HepG2 (cell line): ENCODE data around the gene ETFB. TPM values are rescaled to one million over a fixed set of nuclear protein-coding genes. Genes with fewer than 3 reads are reported as not detected.

Experiments
- EED ChIP-seq: sonication (generic); formaldehyde crosslinking; IDR thresholded peaks from 2 replicates; pipeline ENCODE4 v1.5.0; 2020; ENCODE audit warnings: mild to moderate bottlenecking, missing genetic modification reagents
- HMG20A ChIP-seq: IDR thresholded peaks from 2 replicates; pipeline ENCODE4 v1.6.1; 2016; ENCODE audit warnings: borderline replicate concordance
- JDP2 ChIP-seq: sonication (generic); formaldehyde crosslinking; IDR thresholded peaks from 2 replicates; pipeline ENCODE4 v1.8.1; 2022; ENCODE audit warnings: missing genetic modification reagents, borderline replicate concordance
- MATR3 ChIP-seq: sonication (generic); formaldehyde crosslinking; IDR thresholded peaks from 2 replicates; pipeline ENCODE4 v1.4.0; 2020; ENCODE audit warnings: missing genetic modification reagents
- ZFP36L1 ChIP-seq: sonication (generic); formaldehyde crosslinking; IDR thresholded peaks from 2 replicates; pipeline ENCODE4 v1.8.0; 2022; ENCODE audit warnings: mild to moderate bottlenecking, missing genetic modification reagents, moderate library complexity
- ZKSCAN5 ChIP-seq: sonication (generic); formaldehyde crosslinking; IDR thresholded peaks from 2 replicates; pipeline ENCODE4 v1.5.1; 2020; ENCODE audit warnings: mild to moderate bottlenecking, missing genetic modification reagents
- ZNF382 ChIP-seq: sonication (generic); formaldehyde crosslinking; IDR thresholded peaks from 2 replicates; pipeline ENCODE4 v1.5.0; 2020; ENCODE audit warnings: missing genetic modification reagents, mild to moderate bottlenecking, borderline replicate concordance
- ZNF383 ChIP-seq: sonication (generic); formaldehyde crosslinking; IDR thresholded peaks from 2 replicates; pipeline ENCODE4 v1.4.0; 2020; ENCODE audit warnings: missing genetic modification reagents, mild to moderate bottlenecking, borderline replicate concordance
- ZNF557 ChIP-seq: sonication (generic); formaldehyde crosslinking; IDR thresholded peaks from 2 replicates; pipeline ENCODE4 v1.4.0; 2020; ENCODE audit warnings: missing genetic modification reagents
- ZNF7 ChIP-seq: IDR thresholded peaks from 2 replicates; pipeline ENCODE4 v1.6.1; 2016; ENCODE audit warnings: missing biosample characterization, missing genetic modification reagents
- ZNF816 ChIP-seq: sonication (generic); formaldehyde crosslinking; IDR thresholded peaks from 2 replicates; pipeline ENCODE4 v1.8.0; 2022; ENCODE audit warnings: missing genetic modification reagents, mild to moderate bottlenecking, borderline replicate concordance
- polyA plus RNA-seq, 8 experiments: library from polyadenylated mRNA; depleted of rRNA in 3 of 8; stranded (reverse) in 7 of 8; unstranded in 1 of 8; fragments of >200 nt; fragmentation: Illumina TruSeq in 4 of 8; extraction: Trizol in 4 of 8; gene quantifications; 2 replicates each; pipeline versions ENCODE4 v1.2.1 to v1.2.3, GENCODE V29; 2011 to 2016; ENCODE audit warnings: low read depth in 4 of 8, missing spikeins in 1 of 8, mixed read lengths in 1 of 8; ENCODE audit not compliant: insufficient read depth in 1 of 8
- total RNA-seq, 5 experiments: library from RNA; depleted of rRNA; stranded (reverse); fragments of >200 nt; fragmentation: Illumina TruSeq; extraction: Trizol; gene quantifications; 2 replicates each; pipeline ENCODE4 v1.2.3, GENCODE V29; 2016; ENCODE audit warnings: low read depth in 1 of 5
- TF ChIP-seq, protein P1 (sequence below): sonication (generic); formaldehyde crosslinking; IDR thresholded peaks from 2 replicates; pipeline ENCODE4 v1.4.0; 2020; ENCODE audit warnings: missing genetic modification reagents
- TF ChIP-seq, protein P2 (sequence below): sonication (generic); formaldehyde crosslinking; IDR thresholded peaks from 2 replicates; pipeline ENCODE4 v1.4.0; 2020; ENCODE audit warnings: missing genetic modification reagents
- TF ChIP-seq, protein P3 (sequence below), 2 experiments: sonication (generic) in 1 of 2; formaldehyde crosslinking in 1 of 2; IDR thresholded peaks; 2 replicates each; pipeline versions ENCODE4 v1.4.0 to v1.6.1; 2018 to 2020; ENCODE audit warnings: missing genetic modification reagents in 2 of 2, borderline replicate concordance in 1 of 2, low read depth in 1 of 2, mild to moderate bottlenecking in 1 of 2, missing biosample characterization in 1 of 2
- TF ChIP-seq, protein P4 (sequence below): sonication (generic); formaldehyde crosslinking; IDR thresholded peaks from 2 replicates; pipeline ENCODE4 v1.4.0; 2020; ENCODE audit warnings: missing genetic modification reagents
- TF ChIP-seq, protein P5 (sequence below): sonication (generic); formaldehyde crosslinking; IDR thresholded peaks from 2 replicates; pipeline ENCODE4 v1.5.0; 2020; ENCODE audit warnings: mild to moderate bottlenecking, missing genetic modification reagents

The ETFB gene
- total and polyA plus RNA-seq, 2 of the 13 experiments (the other 11 are each of a cell fraction or from before 2014, with no cell fraction given), result 678 to 1,314 TPM

DNA sequence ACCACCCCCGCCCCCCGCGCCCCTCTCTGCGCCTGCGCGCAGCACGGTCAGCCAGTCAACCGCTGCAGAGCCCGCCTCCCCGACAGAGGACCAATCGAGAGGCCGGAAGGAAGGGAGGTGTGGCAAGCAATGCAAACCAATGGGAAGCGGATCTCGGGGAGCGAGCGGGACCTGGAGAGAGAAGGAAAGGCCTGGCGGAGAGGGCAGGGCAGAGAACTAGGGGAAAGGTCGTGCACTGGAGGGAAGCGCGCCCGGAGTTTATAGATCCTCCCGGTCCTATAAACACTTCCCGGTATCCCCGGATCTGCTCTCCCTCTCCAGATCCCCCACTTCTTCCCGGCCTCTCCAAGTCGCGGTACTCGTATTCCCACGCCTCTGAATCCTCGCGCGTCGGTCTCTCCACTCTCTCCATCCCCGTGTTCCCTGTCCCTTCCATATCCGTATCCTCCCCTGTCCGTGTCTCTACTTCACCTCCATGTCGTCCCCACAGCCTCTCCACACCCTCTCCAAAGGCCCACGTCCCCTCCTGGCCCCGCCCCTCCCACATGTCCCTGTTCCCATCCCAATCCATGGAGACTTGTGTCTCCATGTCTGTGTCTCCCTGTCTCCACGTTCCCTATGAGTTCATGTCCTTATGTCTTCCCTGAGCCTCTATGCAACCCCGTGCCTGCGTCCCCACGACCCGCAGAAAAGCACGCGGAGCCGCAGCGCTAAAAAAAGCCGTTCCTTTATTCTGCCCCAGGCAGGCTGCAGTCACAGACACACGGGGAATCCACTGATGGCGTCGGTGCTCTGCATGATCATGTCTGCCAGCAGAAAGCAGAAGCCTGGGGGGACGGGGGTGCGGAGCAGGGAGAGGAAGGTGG lies 434 bp upstream of the ETFB start (continued):
- TF ChIP-seq, protein P1, sequence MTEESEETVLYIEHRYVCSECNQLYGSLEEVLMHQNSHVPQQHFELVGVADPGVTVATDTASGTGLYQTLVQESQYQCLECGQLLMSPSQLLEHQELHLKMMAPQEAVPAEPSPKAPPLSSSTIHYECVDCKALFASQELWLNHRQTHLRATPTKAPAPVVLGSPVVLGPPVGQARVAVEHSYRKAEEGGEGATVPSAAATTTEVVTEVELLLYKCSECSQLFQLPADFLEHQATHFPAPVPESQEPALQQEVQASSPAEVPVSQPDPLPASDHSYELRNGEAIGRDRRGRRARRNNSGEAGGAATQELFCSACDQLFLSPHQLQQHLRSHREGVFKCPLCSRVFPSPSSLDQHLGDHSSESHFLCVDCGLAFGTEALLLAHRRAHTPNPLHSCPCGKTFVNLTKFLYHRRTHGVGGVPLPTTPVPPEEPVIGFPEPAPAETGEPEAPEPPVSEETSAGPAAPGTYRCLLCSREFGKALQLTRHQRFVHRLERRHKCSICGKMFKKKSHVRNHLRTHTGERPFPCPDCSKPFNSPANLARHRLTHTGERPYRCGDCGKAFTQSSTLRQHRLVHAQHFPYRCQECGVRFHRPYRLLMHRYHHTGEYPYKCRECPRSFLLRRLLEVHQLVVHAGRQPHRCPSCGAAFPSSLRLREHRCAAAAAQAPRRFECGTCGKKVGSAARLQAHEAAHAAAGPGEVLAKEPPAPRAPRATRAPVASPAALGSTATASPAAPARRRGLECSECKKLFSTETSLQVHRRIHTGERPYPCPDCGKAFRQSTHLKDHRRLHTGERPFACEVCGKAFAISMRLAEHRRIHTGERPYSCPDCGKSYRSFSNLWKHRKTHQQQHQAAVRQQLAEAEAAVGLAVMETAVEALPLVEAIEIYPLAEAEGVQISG, result peak; percentile 6; the same call in 1 of the 2 replicates
- TF ChIP-seq ZNF7 (CRISPR knock-in tag), result no peak
- TF ChIP-seq, protein P2, sequence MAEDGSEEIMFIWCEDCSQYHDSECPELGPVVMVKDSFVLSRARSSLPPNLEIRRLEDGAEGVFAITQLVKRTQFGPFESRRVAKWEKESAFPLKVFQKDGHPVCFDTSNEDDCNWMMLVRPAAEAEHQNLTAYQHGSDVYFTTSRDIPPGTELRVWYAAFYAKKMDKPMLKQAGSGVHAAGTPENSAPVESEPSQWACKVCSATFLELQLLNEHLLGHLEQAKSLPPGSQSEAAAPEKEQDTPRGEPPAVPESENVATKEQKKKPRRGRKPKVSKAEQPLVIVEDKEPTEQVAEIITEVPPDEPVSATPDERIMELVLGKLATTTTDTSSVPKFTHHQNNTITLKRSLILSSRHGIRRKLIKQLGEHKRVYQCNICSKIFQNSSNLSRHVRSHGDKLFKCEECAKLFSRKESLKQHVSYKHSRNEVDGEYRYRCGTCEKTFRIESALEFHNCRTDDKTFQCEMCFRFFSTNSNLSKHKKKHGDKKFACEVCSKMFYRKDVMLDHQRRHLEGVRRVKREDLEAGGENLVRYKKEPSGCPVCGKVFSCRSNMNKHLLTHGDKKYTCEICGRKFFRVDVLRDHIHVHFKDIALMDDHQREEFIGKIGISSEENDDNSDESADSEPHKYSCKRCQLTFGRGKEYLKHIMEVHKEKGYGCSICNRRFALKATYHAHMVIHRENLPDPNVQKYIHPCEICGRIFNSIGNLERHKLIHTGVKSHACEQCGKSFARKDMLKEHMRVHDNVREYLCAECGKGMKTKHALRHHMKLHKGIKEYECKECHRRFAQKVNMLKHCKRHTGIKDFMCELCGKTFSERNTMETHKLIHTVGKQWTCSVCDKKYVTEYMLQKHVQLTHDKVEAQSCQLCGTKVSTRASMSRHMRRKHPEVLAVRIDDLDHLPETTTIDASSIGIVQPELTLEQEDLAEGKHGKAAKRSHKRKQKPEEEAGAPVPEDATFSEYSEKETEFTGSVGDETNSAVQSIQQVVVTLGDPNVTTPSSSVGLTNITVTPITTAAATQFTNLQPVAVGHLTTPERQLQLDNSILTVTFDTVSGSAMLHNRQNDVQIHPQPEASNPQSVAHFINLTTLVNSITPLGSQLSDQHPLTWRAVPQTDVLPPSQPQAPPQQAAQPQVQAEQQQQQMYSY (CRISPR knock-in tag), result no peak
- TF ChIP-seq, protein P3, sequence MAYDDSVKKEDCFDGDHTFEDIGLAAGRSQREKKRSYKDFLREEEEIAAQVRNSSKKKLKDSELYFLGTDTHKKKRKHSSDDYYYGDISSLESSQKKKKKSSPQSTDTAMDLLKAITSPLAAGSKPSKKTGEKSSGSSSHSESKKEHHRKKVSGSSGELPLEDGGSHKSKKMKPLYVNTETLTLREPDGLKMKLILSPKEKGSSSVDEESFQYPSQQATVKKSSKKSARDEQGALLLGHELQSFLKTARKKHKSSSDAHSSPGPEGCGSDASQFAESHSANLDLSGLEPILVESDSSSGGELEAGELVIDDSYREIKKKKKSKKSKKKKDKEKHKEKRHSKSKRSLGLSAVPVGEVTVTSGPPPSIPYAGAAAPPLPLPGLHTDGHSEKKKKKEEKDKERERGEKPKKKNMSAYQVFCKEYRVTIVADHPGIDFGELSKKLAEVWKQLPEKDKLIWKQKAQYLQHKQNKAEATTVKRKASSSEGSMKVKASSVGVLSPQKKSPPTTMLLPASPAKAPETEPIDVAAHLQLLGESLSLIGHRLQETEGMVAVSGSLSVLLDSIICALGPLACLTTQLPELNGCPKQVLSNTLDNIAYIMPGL (CRISPR knock-in tag; IDR thresholded peaks at IDR 0.05; ENCODE audit: borderline replicate concordance in 1 of 2, low read depth in 1 of 2), result no peak; a peak in 2 of 4 replicates
- no peak for TF ChIP-seq ZKSCAN5 (CRISPR knock-in tag)
- TF ChIP-seq HMG20A (CRISPR knock-in tag), result no peak
- TF ChIP-seq ZNF382 (CRISPR knock-in tag), result no peak
- no peak for TF ChIP-seq MATR3 (CRISPR knock-in tag)
- no peak for TF ChIP-seq JDP2 (CRISPR knock-in tag)
- TF ChIP-seq, protein P4, sequence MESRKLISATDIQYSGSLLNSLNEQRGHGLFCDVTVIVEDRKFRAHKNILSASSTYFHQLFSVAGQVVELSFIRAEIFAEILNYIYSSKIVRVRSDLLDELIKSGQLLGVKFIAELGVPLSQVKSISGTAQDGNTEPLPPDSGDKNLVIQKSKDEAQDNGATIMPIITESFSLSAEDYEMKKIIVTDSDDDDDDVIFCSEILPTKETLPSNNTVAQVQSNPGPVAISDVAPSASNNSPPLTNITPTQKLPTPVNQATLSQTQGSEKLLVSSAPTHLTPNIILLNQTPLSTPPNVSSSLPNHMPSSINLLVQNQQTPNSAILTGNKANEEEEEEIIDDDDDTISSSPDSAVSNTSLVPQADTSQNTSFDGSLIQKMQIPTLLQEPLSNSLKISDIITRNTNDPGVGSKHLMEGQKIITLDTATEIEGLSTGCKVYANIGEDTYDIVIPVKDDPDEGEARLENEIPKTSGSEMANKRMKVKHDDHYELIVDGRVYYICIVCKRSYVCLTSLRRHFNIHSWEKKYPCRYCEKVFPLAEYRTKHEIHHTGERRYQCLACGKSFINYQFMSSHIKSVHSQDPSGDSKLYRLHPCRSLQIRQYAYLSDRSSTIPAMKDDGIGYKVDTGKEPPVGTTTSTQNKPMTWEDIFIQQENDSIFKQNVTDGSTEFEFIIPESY (CRISPR knock-in tag), result no peak
- TF ChIP-seq, protein P5, sequence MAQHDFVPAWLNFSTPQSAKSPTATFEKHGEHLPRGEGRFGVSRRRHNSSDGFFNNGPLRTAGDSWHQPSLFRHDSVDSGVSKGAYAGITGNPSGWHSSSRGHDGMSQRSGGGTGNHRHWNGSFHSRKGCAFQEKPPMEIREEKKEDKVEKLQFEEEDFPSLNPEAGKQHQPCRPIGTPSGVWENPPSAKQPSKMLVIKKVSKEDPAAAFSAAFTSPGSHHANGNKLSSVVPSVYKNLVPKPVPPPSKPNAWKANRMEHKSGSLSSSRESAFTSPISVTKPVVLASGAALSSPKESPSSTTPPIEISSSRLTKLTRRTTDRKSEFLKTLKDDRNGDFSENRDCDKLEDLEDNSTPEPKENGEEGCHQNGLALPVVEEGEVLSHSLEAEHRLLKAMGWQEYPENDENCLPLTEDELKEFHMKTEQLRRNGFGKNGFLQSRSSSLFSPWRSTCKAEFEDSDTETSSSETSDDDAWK (CRISPR knock-in tag), result no peak
- TF ChIP-seq ZFP36L1 (CRISPR knock-in tag), result peak; percentile 44; the same call in 1 of the 2 replicates
- TF ChIP-seq ZNF816, result peak; percentile 4; the same call in 1 of the 2 replicates
- TF ChIP-seq ZNF383 (CRISPR knock-in tag), result no peak
- TF ChIP-seq EED (CRISPR knock-in tag), result peak; percentile 67; the same call in 1 of the 2 replicates
- no peak for TF ChIP-seq ZNF557
